Spinal cord (tissue), 10 donors: Measurements from ENCODE around the gene WDR73. TPM values are rescaled to one million over a fixed set of nuclear protein-coding genes. Genes with fewer than 3 reads are reported as not detected.

ENCODE experiments used
- DNase-seq, 6 donors: peaks; one replicate each; pipeline versions ENCODE4 v3.0.0 to v3.0.0-alpha.2; 2013 to 2015; ENCODE audit warnings: low spot score in 6 of 6, low read depth in 4 of 6
- H3K27ac ChIP-seq: one replicate; pipeline ENCODE4 v1.5.1; 2013; ENCODE audit warnings: low read depth, low read length, control low read depth
- H3K27me3 ChIP-seq: one replicate; pipeline ENCODE4 v1.6.1; 2013; ENCODE audit warnings: low read length; ENCODE audit not compliant: control insufficient read depth, insufficient read depth
- H3K36me3 ChIP-seq: one replicate; pipeline ENCODE4 v1.6.1; 2013; ENCODE audit warnings: low read length; ENCODE audit not compliant: control insufficient read depth, insufficient read depth
- H3K4me1 ChIP-seq: one replicate; pipeline ENCODE4 v1.6.1; 2013; ENCODE audit warnings: low read length; ENCODE audit not compliant: control insufficient read depth, insufficient read depth
- H3K4me3 ChIP-seq: one replicate; pipeline ENCODE4 v1.5.1; 2013; ENCODE audit warnings: low read depth, low read length, control low read depth
- H3K9me3 ChIP-seq: one replicate; pipeline ENCODE4 v1.6.1; 2013; ENCODE audit warnings: low read length; ENCODE audit not compliant: control insufficient read depth, insufficient read depth
- WGBS: methylation state at CpG from one replicate; pipeline ENCODE4 v1.1.5; 2013; ENCODE audit warnings: missing lambda C conversion rate; ENCODE audit not compliant: insufficient coverage; 5-methylcytosine and 5-hydroxymethylcytosine counted together
- polyA plus RNA-seq, 2 donors: library from polyadenylated mRNA; unstranded; fragments of 120-200 nt; gene quantifications; one replicate each; pipeline ENCODE4 v1.2.1, GENCODE V29; 2013; ENCODE audit not compliant: insufficient read length in 2 of 2
- total RNA-seq, 2 donors: library from RNA; depleted of rRNA in 1 of 2; stranded (reverse); fragments of 120-200 nt in 1 of 2; fragments of >200 nt in 1 of 2; gene quantifications; one replicate each; pipeline versions ENCODE4 v1.2.3 to v1.2.4, GENCODE V29; 2013 to 2014
- donor health status: healthy.

Gene WDR73
- total and polyA plus RNA-seq, 4 donors: 20.2 to 35.2 (median 31.3) TPM

GRCh38 chr15:84631706-84632272, 22.3 kb downstream of the WDR73 start:
- 77% methylated on average over 5 of the region's 7 CpGs for WGBS
- peak overlapping the region; percentile 85 for H3K4me3 ChIP-seq
- DNase-seq: no peak
- no peaks in the 10 kb centered on the region for H3K9me3 ChIP-seq
- no peaks in the 10 kb centered on the region for H3K27me3 ChIP-seq
- peaks cover 14% of the 10 kb centered on the region for H3K36me3 ChIP-seq
- peaks cover 23% of the 10 kb centered on the region for H3K4me1 ChIP-seq
- peak overlapping the region; percentile 73 for H3K27ac ChIP-seq

- Histone ChIP-seq H3K36me3 (peaks cover 22% of the 10 kb centered on the region), H3K27ac (no peak overlapping the region), H3K4me1 (peaks cover 23% of the 10 kb centered on the region), H3K4me3 (no peak overlapping the region), H3K27me3 (no peaks in the 10 kb centered on the region), H3K9me3 (no peaks in the 10 kb centered on the region)
- DNase-seq: no peak
- 100% methylated on average over 4 of the region's 9 CpGs for WGBS
Measured at GRCh38 chr15:84629033-84629432, 25.1 kb downstream of the WDR73 start.

GRCh38 chr15:84625123-84625522, 29.0 kb downstream of the WDR73 start:
- H3K36me3 ChIP-seq: peaks cover 46% of the 10 kb centered on the region

GRCh38 chr15:84624359-84624758, 29.7 kb downstream of the WDR73 start:
- DNase-seq: no peak
- Histone ChIP-seq H3K4me3 (no peak overlapping the region), H3K9me3 (peaks cover 14% of the 10 kb centered on the region), H3K36me3 (peaks cover 46% of the 10 kb centered on the region), H3K27ac (no peak overlapping the region), H3K27me3 (no peaks in the 10 kb centered on the region), H3K4me1 (no peaks in the 10 kb centered on the region)
- 92% methylated on average over 6 of the region's 7 CpGs for WGBS

More at GRCh38 chr15:84625123-84625522, 29.0 kb downstream of the WDR73 start:
- Histone ChIP-seq H3K27me3 (no peaks in the 10 kb centered on the region), H3K4me1 (peaks cover 3% of the 10 kb centered on the region), H3K4me3 (no peak overlapping the region), H3K27ac (no peak overlapping the region), H3K9me3 (peaks cover 14% of the 10 kb centered on the region)
- no peak for DNase-seq
- WGBS: 100% methylated on average over 1 of the region's 2 CpGs

- Histone ChIP-seq H3K4me3 (no peak overlapping the region), H3K4me1 (no peaks in the 10 kb centered on the region), H3K27ac (no peak overlapping the region), H3K36me3 (peaks cover 49% of the 10 kb centered on the region), H3K9me3 (peaks cover 14% of the 10 kb centered on the region), H3K27me3 (no peaks in the 10 kb centered on the region)
- DNase-seq: no peak
- 98% methylated on average over 10 of the region's 17 CpGs for WGBS
Measured at GRCh38 chr15:84621358-84621979, 32.6 kb downstream of the WDR73 start.

- Histone ChIP-seq H3K4me3 (no peak overlapping the region), H3K9me3 (peaks cover 14% of the 10 kb centered on the region), H3K36me3 (peaks cover 49% of the 10 kb centered on the region), H3K27ac (no peak overlapping the region), H3K27me3 (no peaks in the 10 kb centered on the region), H3K4me1 (no peaks in the 10 kb centered on the region)
- DNase-seq: no peak
- 100% methylated on average over 4 of the region's 8 CpGs for WGBS
Measured at GRCh38 chr15:84620626-84621025, 33.5 kb downstream of the WDR73 start.

- no peak overlapping the region for H3K27ac ChIP-seq
- DNase-seq: no peak
- H3K4me1 ChIP-seq: no peaks in the 10 kb centered on the region
- H3K27me3 ChIP-seq: no peaks in the 10 kb centered on the region
- H3K4me3 ChIP-seq: no peak overlapping the region
- peaks cover 29% of the 10 kb centered on the region for H3K36me3 ChIP-seq
- 94% methylated on average over 2 of the region's 3 CpGs for WGBS
- peaks cover 7% of the 10 kb centered on the region for H3K9me3 ChIP-seq
Measured at GRCh38 chr15:84616235-84616634, 37.8 kb downstream of the WDR73 start.

GRCh38 chr15:84611631-84612030, 42.5 kb downstream of the WDR73 start:
- H3K27ac ChIP-seq: no peak overlapping the region
- no peaks in the 10 kb centered on the region for H3K9me3 ChIP-seq
- peaks cover 31% of the 10 kb centered on the region for H3K36me3 ChIP-seq
- no peak for DNase-seq
- no peaks in the 10 kb centered on the region for H3K4me1 ChIP-seq
- 97% methylated on average over 5 of the region's 7 CpGs for WGBS
- H3K4me3 ChIP-seq: no peak overlapping the region
- H3K27me3 ChIP-seq: no peaks in the 10 kb centered on the region

GRCh38 chr15:84609818-84610525, 44.1 kb downstream of the WDR73 start:
- 88% methylated on average over 10 of the region's 11 CpGs for WGBS

More at GRCh38 chr15:84609818-84610525, 44.1 kb downstream of the WDR73 start:
- no peak for DNase-seq
- Histone ChIP-seq H3K4me1 (no peaks in the 10 kb centered on the region), H3K36me3 (peaks cover 30% of the 10 kb centered on the region), H3K4me3 (no peak overlapping the region), H3K27ac (no peak overlapping the region), H3K9me3 (no peaks in the 10 kb centered on the region), H3K27me3 (no peaks in the 10 kb centered on the region)
